Lung (tissue), 12 donors: ENCODE results near the gene FBXL17. TPM values are rescaled to one million over a fixed set of nuclear protein-coding genes. Genes with fewer than 3 reads are reported as not detected.

ENCODE experiments used
- ATAC-seq: fragments of 200-7000 bp; cut with Tn5 transposase; one replicate; pipeline ENCODE4 v1.9.1; 2020; ENCODE audit warnings: moderate number of reproducible peaks; ENCODE audit not compliant: insufficient read depth, low FRiP score
- DNase-seq, 3 donors: peaks; one replicate each; pipeline ENCODE4 v3.0.0-alpha.2; 2013 to 2017
- H3K27ac ChIP-seq, 2 donors: one replicate each; pipeline ENCODE4 v1.5.1; 2013; ENCODE audit warnings: mild to moderate bottlenecking in 2 of 2, moderate library complexity in 2 of 2, control low read depth in 1 of 2, inconsistent platforms in 1 of 2, low read depth in 1 of 2, low read length in 1 of 2
- H3K27me3 ChIP-seq, 3 donors: one replicate each; pipeline ENCODE4 v1.5.1; 2013; ENCODE audit warnings: low read length in 2 of 3; ENCODE audit not compliant: control insufficient read depth in 3 of 3, insufficient read depth in 3 of 3
- H3K36me3 ChIP-seq, 4 donors: one replicate each; pipeline ENCODE4 v1.5.1; 2013; ENCODE audit warnings: low read length in 4 of 4, mild to moderate bottlenecking in 1 of 4, moderate library complexity in 1 of 4; ENCODE audit not compliant: control insufficient read depth in 4 of 4, insufficient read depth in 4 of 4
- H3K4me1 ChIP-seq, 5 donors: one replicate each; pipeline ENCODE4 v1.5.1; 2013; ENCODE audit warnings: low read length in 5 of 5, mild to moderate bottlenecking in 2 of 5, moderate library complexity in 1 of 5; ENCODE audit not compliant: control insufficient read depth in 5 of 5, insufficient read depth in 5 of 5
- H3K4me3 ChIP-seq: one replicate; pipeline ENCODE4 v1.5.1; 2013; ENCODE audit warnings: mild to moderate bottlenecking, control low read depth, moderate library complexity
- H3K9ac ChIP-seq, 2 donors: one replicate each; pipeline ENCODE4 v1.5.1; 2013; ENCODE audit warnings: low read length in 2 of 2, control low read depth in 1 of 2; ENCODE audit not compliant: insufficient read depth in 1 of 2
- H3K9me3 ChIP-seq, 4 donors: one replicate each; pipeline ENCODE4 v1.5.1; 2013; ENCODE audit warnings: low read length in 3 of 4, mild to moderate bottlenecking in 1 of 4, moderate library complexity in 1 of 4; ENCODE audit not compliant: control insufficient read depth in 4 of 4, insufficient read depth in 3 of 4
- CTCF ChIP-seq: IDR thresholded peaks from 2 replicates; pipeline ENCODE4 v1.5.1; 2012; ENCODE audit warnings: mild to moderate bottlenecking; ENCODE audit errors: control extremely low read depth, extremely low read depth
- WGBS, 2 donors: extraction: QIAGEN DNeasy Blood & Tissue Kit; methylation state at CpG; one replicate each; pipeline ENCODE4 v1.1.7; 2013; 5-methylcytosine and 5-hydroxymethylcytosine counted together
- polyA plus RNA-seq, 2 donors: library from polyadenylated mRNA; stranded (reverse); fragments of 200-250 nt; gene quantifications; one replicate each; pipeline ENCODE4 v1.2.1, GENCODE V29; 2013
- total RNA-seq, 2 donors: library from RNA; depleted of rRNA in 1 of 2; stranded (reverse); fragments of >200 nt in 1 of 2; gene quantifications; one replicate each; pipeline ENCODE4 v1.2.1, GENCODE V29; 2014 to 2021
- donor health status: control.
- donor health status: control.
- donor health status: Bipolar disorder and iron deficiency.
- donor health status: healthy.
- donor health status: DM: yes; HTN: yes; CAD: no.

The FBXL17 gene
- total and polyA plus RNA-seq, 4 donors: 4.0 to 23.9 (median 13.6) TPM

- Histone ChIP-seq H3K36me3 (no peaks in the 10 kb centered on the region), H3K9ac (no peak overlapping the region), H3K4me1 (no peaks in the 10 kb centered on the region), H3K27me3 (no peaks in the 10 kb centered on the region), H3K4me3 (no peak overlapping the region), H3K27ac (no peak overlapping the region), H3K9me3 (no peaks in the 10 kb centered on the region)
- no peak for TF ChIP-seq CTCF
- DNase-seq: no peak
- 89 to 93% methylated on average over 2 of the region's 2 CpGs for WGBS, 2 donors
- ATAC-seq: no peak
Measured at GRCh38 chr5:108111736-108112135, 270.2 kb downstream of the FBXL17 start.

- no peaks in the 10 kb centered on the region for H3K27me3 ChIP-seq
- H3K9ac ChIP-seq: no peak overlapping the region
- no peak for DNase-seq
- no peak overlapping the region for H3K27ac ChIP-seq
- WGBS, 2 donors: 95 to 98% methylated on average over 2 of the region's 2 CpGs
- H3K9me3 ChIP-seq: no peaks in the 10 kb centered on the region
- no peak for ATAC-seq
- H3K36me3 ChIP-seq: no peaks in the 10 kb centered on the region
- no peaks in the 10 kb centered on the region for H3K4me1 ChIP-seq
- H3K4me3 ChIP-seq: no peak overlapping the region
- TF ChIP-seq CTCF: no peak
Measured at GRCh38 chr5:108109059-108109458, 272.8 kb downstream of the FBXL17 start.

- H3K9ac ChIP-seq: no peak overlapping the region
- no peak overlapping the region for H3K4me3 ChIP-seq
- no peak for ATAC-seq
- H3K9me3 ChIP-seq: peaks cover 0 to under 1% (median 0%) of the 10 kb centered on the region in 4 donors
- H3K4me1 ChIP-seq: no peaks in the 10 kb centered on the region
- H3K27me3 ChIP-seq: no peaks in the 10 kb centered on the region
- TF ChIP-seq CTCF: no peak
- no peak for DNase-seq
- H3K36me3 ChIP-seq: no peaks in the 10 kb centered on the region
- no peak overlapping the region for H3K27ac ChIP-seq
- WGBS, 2 donors: 96 to 98% methylated on average over 1 of the region's 1 CpG
Measured at GRCh38 chr5:108104448-108104847, 277.4 kb downstream of the FBXL17 start.

GRCh38 chr5:108102463-108102862 is 279.4 kb downstream of the FBXL17 start:
- no peak overlapping the region for H3K27ac ChIP-seq
- H3K9ac ChIP-seq: no peak overlapping the region
- H3K4me3 ChIP-seq: no peak overlapping the region
- ATAC-seq (no peak), DNase-seq (no peak)
- H3K9me3 ChIP-seq: peaks cover 0 to 2% (median 0%) of the 10 kb centered on the region in 4 donors
- no peaks in the 10 kb centered on the region for H3K27me3 ChIP-seq
- 89 to 95% methylated on average over 3 of the region's 3 CpGs for WGBS, 2 donors
- no peaks in the 10 kb centered on the region for H3K4me1 ChIP-seq
- no peaks in the 10 kb centered on the region for H3K36me3 ChIP-seq
- no peak for TF ChIP-seq CTCF
